Pancreas (tissue), 10 donors: ENCODE data around the gene GBX1. TPM values are rescaled to one million over a fixed set of nuclear protein-coding genes. Genes with fewer than 3 reads are reported as not detected.

Source experiments
- ATAC-seq, 4 donors: fragments of 200-7000 bp; cut with Tn5 transposase; one replicate each; pipeline versions ENCODE4 v1.8.0 to v1.9.1; 2020; ENCODE audit warnings: mild to moderate bottlenecking in 4 of 4, moderate library complexity in 4 of 4
- DNase-seq, 6 donors: peaks; one replicate each; pipeline ENCODE4 v3.0.0-alpha.2; 2020
- FAIRE-seq: peaks from 2 replicates; lab custom pipeline; 2012; peaks lifted over from hg19 to GRCh38; lab: Jason Lieb, UNC
- H3K27ac ChIP-seq, 4 donors: fragments of 200-600 bp; sonication (generic); 1 replicate in 3 of 4; 2 replicates in 1 of 4; pipeline versions ENCODE4 v1.5.0 to v1.8.0; 2020
- H3K27me3 ChIP-seq, 4 donors: fragments of 200-600 bp; one replicate each; pipeline ENCODE4 v1.8.0; 2021
- H3K36me3 ChIP-seq, 3 donors: fragments of 200-600 bp; sonication (generic) in 1 of 3; one replicate each; pipeline versions ENCODE4 v1.5.0 to v1.8.0; 2020 to 2021
- H3K4me1 ChIP-seq, 3 donors: fragments of 200-600 bp; one replicate each; pipeline ENCODE4 v1.8.0; 2021
- H3K4me3 ChIP-seq, 4 donors: fragments of 200-600 bp; sonication (generic) in 2 of 4; one replicate each; pipeline versions ENCODE4 v1.5.0 to v1.8.0; 2020 to 2021
- H3K9me3 ChIP-seq, 4 donors: fragments of 200-600 bp; one replicate each; pipeline ENCODE4 v1.8.0; 2021
- WGBS, 2 donors: extraction: QIAGEN DNeasy Blood & Tissue Kit; methylation state at CpG; one replicate each; pipeline ENCODE4 v1.1.7; 2013; 5-methylcytosine and 5-hydroxymethylcytosine counted together
- intact Hi-C, 3 donors: fragments of 100-400 bp; cut with DNase I; formaldehyde crosslinking; loops; one replicate each; pipeline versions ENCODE4 v1.11.1 to v1.14.2; 2022
- polyA plus RNA-seq, 2 donors: library from polyadenylated mRNA; stranded (reverse); fragments of 200-250 nt; gene quantifications; one replicate each; pipeline ENCODE4 v1.2.3, GENCODE V29; 2013
- total RNA-seq, 6 donors: library from RNA; stranded (reverse); fragmentation: NEBNext Ultra II Directional in 4 of 6; extraction: Animal tissue kit (Norgen Biotek cat#: 25700) in 4 of 6; gene quantifications; one replicate each; pipeline versions ENCODE4 v1.2.1 to v1.2.4, GENCODE V29; 2021 to 2023
- TF ChIP-seq, protein P1 (sequence below), 4 donors: fragments of 200-600 bp; sonication (generic) in 3 of 4; IDR thresholded peaks; one replicate each; pipeline versions ENCODE4 v1.5.0 to v1.8.0; 2021; ENCODE audit warnings: antibody characterized with exemption in 4 of 4
- donor health status: healthy with polysubstance abuse.
- donor health status: DM: no; HTN: no; CAD: no; lungs with moderate emphysema.
- donor health status: DM: no; HTN: no; CAD: no.
- donor health status: control.
- donor health status: control.
- donor health status: Bipolar disorder and iron deficiency.
- donor health status: DM: yes; HTN: yes; CAD: no.
- donor health status: DM: no; HTN: no; CAD: no.
- donor health status: DM: no; HTN: no; CAD: no.
- donor health status: DM: yes; HTN: yes; CAD: no.

The GBX1 gene
- total and polyA plus RNA-seq, 8 donors = not detected

DNA sequence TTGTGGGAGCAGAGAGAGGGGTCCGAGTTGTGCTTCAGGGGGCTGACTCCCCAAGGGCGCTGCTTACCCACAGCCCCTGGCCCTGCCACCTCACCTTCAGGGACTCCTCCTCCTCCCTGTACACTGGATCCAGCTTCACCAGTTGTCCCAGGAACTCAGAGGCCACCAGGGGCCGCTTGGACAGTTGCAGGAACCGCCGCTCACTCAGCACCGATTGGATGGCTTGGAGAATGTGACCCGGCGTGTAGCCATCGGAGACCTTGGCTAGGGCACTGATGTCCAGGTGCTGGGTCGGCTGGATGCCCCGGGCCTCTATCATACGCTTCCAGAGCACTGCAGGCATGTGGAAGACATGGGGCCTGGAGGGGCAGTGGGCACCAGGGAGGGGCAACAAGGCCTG lies 24.1 kb upstream of the GBX1 start:
- TF ChIP-seq, protein P1, sequence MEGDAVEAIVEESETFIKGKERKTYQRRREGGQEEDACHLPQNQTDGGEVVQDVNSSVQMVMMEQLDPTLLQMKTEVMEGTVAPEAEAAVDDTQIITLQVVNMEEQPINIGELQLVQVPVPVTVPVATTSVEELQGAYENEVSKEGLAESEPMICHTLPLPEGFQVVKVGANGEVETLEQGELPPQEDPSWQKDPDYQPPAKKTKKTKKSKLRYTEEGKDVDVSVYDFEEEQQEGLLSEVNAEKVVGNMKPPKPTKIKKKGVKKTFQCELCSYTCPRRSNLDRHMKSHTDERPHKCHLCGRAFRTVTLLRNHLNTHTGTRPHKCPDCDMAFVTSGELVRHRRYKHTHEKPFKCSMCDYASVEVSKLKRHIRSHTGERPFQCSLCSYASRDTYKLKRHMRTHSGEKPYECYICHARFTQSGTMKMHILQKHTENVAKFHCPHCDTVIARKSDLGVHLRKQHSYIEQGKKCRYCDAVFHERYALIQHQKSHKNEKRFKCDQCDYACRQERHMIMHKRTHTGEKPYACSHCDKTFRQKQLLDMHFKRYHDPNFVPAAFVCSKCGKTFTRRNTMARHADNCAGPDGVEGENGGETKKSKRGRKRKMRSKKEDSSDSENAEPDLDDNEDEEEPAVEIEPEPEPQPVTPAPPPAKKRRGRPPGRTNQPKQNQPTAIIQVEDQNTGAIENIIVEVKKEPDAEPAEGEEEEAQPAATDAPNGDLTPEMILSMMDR (IDR thresholded peaks at IDR 0.05) = no peak
- intact Hi-C loops = no loop called here
- 50 to 65% methylated on average over 12 of the region's 12 CpGs for WGBS, 2 donors
- H3K36me3 ChIP-seq = no peaks in the 10 kb centered on the region
- no peaks in the 10 kb centered on the region for H3K27me3 ChIP-seq
- no peaks in the 10 kb centered on the region for H3K4me1 ChIP-seq
- no peak overlapping the region for H3K27ac ChIP-seq
- no peak for DNase-seq
- no peak for FAIRE-seq
- H3K9me3 ChIP-seq = no peaks in the 10 kb centered on the region
- H3K4me3 ChIP-seq = no peak overlapping the region
- ATAC-seq = no peak

DNA sequence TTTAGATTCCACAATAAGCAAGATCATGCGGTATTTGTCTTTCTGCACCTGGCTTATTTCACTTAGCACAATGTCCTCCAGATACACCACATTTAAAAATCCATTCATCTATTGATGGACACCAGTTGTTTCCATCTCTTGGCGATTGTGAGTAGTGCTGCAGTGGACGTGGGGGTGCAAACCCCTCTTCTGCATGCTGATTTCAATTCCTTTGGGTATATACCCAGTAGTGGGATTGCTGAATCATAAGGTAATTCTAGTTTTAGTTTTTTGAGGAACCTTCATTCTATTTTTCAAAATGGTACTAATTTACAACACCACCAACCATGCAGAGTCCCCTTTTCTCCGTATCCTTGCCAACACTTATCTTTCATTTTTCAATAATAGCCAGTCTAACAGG lies 21.5 kb upstream of the GBX1 start:
- TF ChIP-seq, protein P1 (IDR thresholded peaks at IDR 0.05) = no peak
- DNase-seq = no peak
- Histone ChIP-seq H3K4me3 (no peak overlapping the region), H3K9me3 (no peaks in the 10 kb centered on the region), H3K4me1 (no peaks in the 10 kb centered on the region), H3K27me3 (no peaks in the 10 kb centered on the region), H3K27ac (no peak overlapping the region), H3K36me3 (no peaks in the 10 kb centered on the region)
- FAIRE-seq = no peak
- intact Hi-C loops = no loop called here
- no peak for ATAC-seq
- WGBS, 2 donors = 53 to 58% methylated on average over 4 of the region's 4 CpGs

DNA sequence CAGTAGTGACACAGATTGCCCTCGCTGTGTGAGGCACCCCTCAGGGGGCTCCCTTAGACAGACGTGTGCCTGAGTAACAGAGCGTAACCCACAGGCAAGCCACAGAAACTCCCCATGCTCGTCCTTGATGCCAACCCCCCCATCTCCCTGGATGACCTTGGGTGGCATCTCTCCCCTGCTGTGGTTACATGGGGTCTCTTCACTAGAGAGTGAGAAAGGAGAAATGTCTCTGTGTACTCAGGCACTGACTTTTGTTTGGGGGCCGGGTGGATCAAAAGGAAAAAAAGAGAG lies 20.7 kb upstream of the GBX1 start:
- Histone ChIP-seq H3K9me3 (no peaks in the 10 kb centered on the region), H3K27ac (no peak overlapping the region), H3K27me3 (no peaks in the 10 kb centered on the region), H3K4me1 (no peaks in the 10 kb centered on the region), H3K4me3 (no peak overlapping the region), H3K36me3 (no peaks in the 10 kb centered on the region)
- TF ChIP-seq, protein P1 (IDR thresholded peaks at IDR 0.05) = no peak
- ATAC-seq (no peak), FAIRE-seq (no peak), DNase-seq (no peak)
- 55 to 62% methylated on average over 5 of the region's 5 CpGs for WGBS, 2 donors
- intact Hi-C loops = no loop called here

DNA sequence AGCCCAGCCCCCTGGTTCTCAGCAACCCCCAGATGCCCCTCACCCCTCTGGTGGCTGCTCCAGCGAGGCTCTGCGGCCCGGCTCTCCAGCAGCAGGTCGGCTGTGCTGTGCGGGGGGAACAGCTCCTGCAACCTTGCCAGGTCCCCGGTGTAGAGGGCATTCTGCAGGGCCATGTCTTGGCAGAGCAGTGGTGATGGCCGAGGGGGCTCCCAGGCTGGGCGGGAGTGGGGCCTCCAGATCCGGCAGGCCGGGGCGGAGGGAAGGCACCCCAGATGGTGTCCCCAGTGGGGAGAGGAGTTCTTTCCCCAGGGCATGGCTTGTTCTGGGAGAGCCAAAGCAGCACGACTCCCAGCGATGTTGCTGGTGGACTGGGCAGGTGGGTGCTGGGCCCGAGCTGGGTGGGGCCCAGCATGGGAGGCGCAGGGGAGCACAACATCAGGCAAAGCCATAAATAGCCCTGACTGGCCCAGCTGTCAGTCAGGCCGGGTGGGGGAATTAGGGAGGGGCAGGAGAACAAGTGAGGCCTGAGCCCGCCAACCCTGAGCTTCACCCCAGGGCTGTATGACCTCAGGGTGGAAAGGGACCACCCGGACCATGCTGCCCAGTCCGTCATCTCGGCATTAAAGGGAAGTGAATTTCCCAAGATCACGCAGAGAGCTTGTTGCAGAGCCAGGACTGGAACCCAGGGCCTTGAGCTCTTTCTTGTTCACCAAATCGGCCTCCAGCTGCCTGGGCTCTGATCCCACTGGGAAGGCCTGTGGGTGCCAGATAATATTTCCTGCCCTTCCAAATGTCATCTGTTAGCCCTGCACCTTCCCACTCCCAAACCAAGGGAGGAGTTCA lies 20.1 kb upstream of the GBX1 start:
- Histone ChIP-seq H3K27ac (no peak overlapping the region), H3K4me1 (no peaks in the 10 kb centered on the region), H3K4me3 (no peak overlapping the region), H3K36me3 (no peaks in the 10 kb centered on the region), H3K27me3 (no peaks in the 10 kb centered on the region), H3K9me3 (no peaks in the 10 kb centered on the region)
- FAIRE-seq (no peak), DNase-seq (no peak), ATAC-seq (no peak)
- 75 to 81% methylated on average over 22 of the region's 22 CpGs for WGBS, 2 donors
- intact Hi-C loops = no loop called here
- TF ChIP-seq, protein P1 (IDR thresholded peaks at IDR 0.05) = no peak

DNA sequence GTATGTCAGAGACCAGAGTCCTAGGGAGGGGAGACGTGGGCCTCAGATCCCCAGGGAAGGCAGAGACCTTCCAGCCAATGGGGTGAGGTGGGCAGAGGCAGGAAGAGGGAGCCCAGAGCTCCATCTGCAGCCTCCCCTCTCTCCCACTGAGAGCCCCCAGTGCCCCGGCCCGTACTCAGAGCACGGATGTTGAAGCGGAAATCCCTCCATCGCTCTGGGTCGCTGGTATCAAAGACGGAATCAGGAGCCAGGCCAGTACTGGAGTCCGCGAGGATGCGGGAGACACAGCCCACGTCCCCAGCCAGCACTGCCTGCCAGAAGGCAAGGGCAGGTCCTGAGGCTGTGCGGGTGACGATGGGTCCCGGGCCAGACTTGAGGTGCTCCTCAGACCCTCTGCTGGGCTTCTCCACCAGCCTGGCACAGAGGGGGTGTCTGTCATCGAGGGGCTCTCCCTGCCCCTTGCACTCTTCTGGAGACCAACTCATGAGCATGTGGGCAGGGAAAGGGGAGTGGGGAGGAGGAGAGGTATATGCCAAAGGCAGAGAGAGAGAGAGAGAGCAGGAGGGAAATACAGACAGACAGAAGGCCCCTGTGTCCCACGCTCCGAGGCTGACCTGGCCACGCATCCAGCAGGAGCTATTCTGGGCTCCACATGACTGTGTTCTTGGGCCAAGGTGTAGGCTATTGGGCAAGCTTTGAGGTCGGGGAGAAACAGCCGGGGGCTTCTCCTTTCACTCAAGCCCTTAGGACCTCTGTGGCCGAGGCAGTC lies 19.3 kb upstream of the GBX1 start, which contains the start of gene ASB10:
Gene ASB10 (minus strand): TSS at position 611 of the 769 bp plus-strand sequence. CDS start 120 bp downstream, at position 491.
- H3K9me3 ChIP-seq = no peaks in the 10 kb centered on the region
- no peak within 1 kb of the TSS for H3K4me3 ChIP-seq
- no peaks in the 10 kb centered on the region for H3K4me1 ChIP-seq
- no peak for DNase-seq
- H3K36me3 ChIP-seq = no peaks in the 10 kb centered on the region
- no peaks in the 10 kb centered on the region for H3K27me3 ChIP-seq
- ATAC-seq = no peak
- H3K27ac ChIP-seq = no peak within 1 kb of the TSS
- 70 to 74% methylated on average over 21 to 22 of the region's 22 CpGs for WGBS, 2 donors
- FAIRE-seq = no peak
- intact Hi-C loops = no loop called here
- TF ChIP-seq, protein P1 (IDR thresholded peaks at IDR 0.05) = no peak
